ENCODE measurements around the gene IL17REL. TPM values are rescaled to one million over a fixed set of nuclear protein-coding genes. Genes with fewer than 3 reads are reported as not detected.
A peak's percentile ranks its signal among the peaks of the same experiment; 100 is the strongest.

Gene IL17REL
- total and polyA plus RNA-seq, 2 of the 13 experiments (the other 11 are each of a cell fraction or from before 2014, with no cell fraction given), result not detected

DNA sequence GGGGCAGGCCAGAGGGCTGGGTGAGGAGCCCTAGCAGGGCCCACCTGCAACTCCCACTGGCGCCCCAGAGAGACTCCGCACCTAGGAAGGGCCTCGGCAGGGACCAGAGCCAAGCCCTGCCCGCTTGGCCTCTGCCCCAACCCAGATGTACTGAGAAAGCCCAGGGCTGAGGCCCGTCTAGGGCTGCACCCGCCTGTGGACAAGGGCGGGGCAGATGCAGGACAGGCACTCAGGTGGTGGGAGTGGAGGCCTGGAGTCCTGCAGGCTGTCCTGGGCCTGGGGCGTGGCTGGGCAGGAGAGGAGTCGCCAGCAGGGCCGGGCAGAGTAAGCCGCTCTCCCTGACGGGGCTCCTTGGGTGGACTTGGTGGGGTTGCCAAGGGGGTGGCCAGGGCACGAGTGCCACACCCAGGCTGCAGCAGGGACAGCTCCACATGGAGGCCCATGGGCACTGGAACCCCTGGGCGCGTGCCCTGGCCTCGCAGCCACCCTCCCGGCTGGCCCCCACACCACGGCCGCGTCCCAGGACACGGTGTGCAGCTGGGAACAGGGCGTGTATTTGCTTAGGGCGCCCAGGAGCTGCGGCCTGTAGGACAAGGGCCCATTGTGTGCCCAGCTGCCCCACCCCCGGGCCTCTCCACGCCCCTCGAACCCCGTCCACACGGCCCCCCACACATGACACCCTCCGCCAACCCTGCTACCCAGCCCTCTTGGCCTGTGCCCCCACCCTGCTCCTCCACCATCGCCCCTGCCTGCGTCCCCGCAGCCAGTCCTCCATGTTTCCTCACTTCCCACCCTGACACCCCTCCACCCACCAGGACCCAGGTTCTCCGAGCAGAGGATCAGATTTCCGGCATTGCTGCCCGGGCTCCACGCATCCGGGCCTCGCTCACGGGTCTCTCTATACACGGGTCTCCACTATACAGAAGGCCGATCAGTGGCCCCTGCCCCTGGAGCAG, 63.3 kb downstream of the IL17REL start (continued):
- TF ChIP-seq, protein P1, sequence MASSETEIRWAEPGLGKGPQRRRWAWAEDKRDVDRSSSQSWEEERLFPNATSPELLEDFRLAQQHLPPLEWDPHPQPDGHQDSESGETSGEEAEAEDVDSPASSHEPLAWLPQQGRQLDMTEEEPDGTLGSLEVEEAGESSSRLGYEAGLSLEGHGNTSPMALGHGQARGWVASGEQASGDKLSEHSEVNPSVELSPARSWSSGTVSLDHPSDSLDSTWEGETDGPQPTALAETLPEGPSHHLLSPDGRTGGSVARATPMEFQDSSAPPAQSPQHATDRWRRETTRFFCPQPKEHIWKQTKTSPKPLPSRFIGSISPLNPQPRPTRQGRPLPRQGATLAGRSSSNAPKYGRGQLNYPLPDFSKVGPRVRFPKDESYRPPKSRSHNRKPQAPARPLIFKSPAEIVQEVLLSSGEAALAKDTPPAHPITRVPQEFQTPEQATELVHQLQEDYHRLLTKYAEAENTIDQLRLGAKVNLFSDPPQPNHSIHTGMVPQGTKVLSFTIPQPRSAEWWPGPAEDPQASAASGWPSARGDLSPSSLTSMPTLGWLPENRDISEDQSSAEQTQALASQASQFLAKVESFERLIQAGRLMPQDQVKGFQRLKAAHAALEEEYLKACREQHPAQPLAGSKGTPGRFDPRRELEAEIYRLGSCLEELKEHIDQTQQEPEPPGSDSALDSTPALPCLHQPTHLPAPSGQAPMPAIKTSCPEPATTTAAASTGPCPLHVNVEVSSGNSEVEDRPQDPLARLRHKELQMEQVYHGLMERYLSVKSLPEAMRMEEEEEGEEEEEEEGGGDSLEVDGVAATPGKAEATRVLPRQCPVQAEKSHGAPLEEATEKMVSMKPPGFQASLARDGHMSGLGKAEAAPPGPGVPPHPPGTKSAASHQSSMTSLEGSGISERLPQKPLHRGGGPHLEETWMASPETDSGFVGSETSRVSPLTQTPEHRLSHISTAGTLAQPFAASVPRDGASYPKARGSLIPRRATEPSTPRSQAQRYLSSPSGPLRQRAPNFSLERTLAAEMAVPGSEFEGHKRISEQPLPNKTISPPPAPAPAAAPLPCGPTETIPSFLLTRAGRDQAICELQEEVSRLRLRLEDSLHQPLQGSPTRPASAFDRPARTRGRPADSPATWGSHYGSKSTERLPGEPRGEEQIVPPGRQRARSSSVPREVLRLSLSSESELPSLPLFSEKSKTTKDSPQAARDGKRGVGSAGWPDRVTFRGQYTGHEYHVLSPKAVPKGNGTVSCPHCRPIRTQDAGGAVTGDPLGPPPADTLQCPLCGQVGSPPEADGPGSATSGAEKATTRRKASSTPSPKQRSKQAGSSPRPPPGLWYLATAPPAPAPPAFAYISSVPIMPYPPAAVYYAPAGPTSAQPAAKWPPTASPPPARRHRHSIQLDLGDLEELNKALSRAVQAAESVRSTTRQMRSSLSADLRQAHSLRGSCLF (CRISPR knock-in tag; IDR thresholded peaks at IDR 0.05; ENCODE audit: borderline replicate concordance), result no peak
- TF ChIP-seq, protein P2, sequence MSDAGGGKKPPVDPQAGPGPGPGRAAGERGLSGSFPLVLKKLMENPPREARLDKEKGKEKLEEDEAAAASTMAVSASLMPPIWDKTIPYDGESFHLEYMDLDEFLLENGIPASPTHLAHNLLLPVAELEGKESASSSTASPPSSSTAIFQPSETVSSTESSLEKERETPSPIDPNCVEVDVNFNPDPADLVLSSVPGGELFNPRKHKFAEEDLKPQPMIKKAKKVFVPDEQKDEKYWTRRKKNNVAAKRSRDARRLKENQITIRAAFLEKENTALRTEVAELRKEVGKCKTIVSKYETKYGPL (CRISPR knock-in tag; IDR thresholded peaks at IDR 0.05), result no peak
- TF ChIP-seq ETV5 (CRISPR knock-in tag; IDR thresholded peaks at IDR 0.05; ENCODE audit: borderline replicate concordance), result peak; percentile 22; the same call in 1 of the 2 replicates
- TF ChIP-seq ZBTB8A (CRISPR knock-in tag; IDR thresholded peaks at IDR 0.05; ENCODE audit: borderline replicate concordance, low read depth), result peak; percentile 87; the same call in 1 of the 2 replicates
- TF ChIP-seq, protein P3, sequence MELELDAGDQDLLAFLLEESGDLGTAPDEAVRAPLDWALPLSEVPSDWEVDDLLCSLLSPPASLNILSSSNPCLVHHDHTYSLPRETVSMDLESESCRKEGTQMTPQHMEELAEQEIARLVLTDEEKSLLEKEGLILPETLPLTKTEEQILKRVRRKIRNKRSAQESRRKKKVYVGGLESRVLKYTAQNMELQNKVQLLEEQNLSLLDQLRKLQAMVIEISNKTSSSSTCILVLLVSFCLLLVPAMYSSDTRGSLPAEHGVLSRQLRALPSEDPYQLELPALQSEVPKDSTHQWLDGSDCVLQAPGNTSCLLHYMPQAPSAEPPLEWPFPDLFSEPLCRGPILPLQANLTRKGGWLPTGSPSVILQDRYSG (CRISPR knock-in tag; IDR thresholded peaks at IDR 0.05), result no peak
- no peak; the same call in 1 of the 2 replicates for TF ChIP-seq ZNF263 (CRISPR knock-in tag; IDR thresholded peaks at IDR 0.05)
- TF ChIP-seq, protein P4, sequence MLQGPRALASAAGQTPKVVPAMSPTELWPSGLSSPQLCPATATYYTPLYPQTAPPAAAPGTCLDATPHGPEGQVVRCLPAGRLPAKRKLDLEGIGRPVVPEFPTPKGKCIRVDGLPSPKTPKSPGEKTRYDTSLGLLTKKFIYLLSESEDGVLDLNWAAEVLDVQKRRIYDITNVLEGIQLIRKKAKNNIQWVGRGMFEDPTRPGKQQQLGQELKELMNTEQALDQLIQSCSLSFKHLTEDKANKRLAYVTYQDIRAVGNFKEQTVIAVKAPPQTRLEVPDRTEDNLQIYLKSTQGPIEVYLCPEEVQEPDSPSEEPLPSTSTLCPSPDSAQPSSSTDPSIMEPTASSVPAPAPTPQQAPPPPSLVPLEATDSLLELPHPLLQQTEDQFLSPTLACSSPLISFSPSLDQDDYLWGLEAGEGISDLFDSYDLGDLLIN (CRISPR knock-in tag; IDR thresholded peaks at IDR 0.05; ENCODE audit: borderline replicate concordance), result no peak
- TF ChIP-seq DPF2 (CRISPR knock-in tag; IDR thresholded peaks at IDR 0.05; ENCODE audit: borderline replicate concordance, low read depth), result peak; percentile 26; the same call in 1 of the 2 replicates
- TF ChIP-seq ZSCAN30 (CRISPR knock-in tag; IDR thresholded peaks at IDR 0.05), result no peak
- TF ChIP-seq SP2 (CRISPR knock-in tag; IDR thresholded peaks at IDR 0.05), result no peak
- TF ChIP-seq, protein P5, sequence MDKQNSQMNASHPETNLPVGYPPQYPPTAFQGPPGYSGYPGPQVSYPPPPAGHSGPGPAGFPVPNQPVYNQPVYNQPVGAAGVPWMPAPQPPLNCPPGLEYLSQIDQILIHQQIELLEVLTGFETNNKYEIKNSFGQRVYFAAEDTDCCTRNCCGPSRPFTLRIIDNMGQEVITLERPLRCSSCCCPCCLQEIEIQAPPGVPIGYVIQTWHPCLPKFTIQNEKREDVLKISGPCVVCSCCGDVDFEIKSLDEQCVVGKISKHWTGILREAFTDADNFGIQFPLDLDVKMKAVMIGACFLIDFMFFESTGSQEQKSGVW (CRISPR knock-in tag; IDR thresholded peaks at IDR 0.05; ENCODE audit: borderline replicate concordance), result no peak
- TF ChIP-seq ZMYM4 (CRISPR knock-in tag; IDR thresholded peaks at IDR 0.05), result peak; percentile 42; the same call in 1 of the 2 replicates
- TF ChIP-seq ZNF556 (CRISPR knock-in tag; IDR thresholded peaks at IDR 0.05; ENCODE audit: borderline replicate concordance), result 0 out of 2 replicates have a peak, but pooled peaks have one; percentile 43
- TF ChIP-seq, protein P6, sequence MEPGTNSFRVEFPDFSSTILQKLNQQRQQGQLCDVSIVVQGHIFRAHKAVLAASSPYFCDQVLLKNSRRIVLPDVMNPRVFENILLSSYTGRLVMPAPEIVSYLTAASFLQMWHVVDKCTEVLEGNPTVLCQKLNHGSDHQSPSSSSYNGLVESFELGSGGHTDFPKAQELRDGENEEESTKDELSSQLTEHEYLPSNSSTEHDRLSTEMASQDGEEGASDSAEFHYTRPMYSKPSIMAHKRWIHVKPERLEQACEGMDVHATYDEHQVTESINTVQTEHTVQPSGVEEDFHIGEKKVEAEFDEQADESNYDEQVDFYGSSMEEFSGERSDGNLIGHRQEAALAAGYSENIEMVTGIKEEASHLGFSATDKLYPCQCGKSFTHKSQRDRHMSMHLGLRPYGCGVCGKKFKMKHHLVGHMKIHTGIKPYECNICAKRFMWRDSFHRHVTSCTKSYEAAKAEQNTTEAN (CRISPR knock-in tag; conservative IDR thresholded peaks at IDR 0.05), result peak; percentile 82
- TF ChIP-seq ZNF12 (CRISPR knock-in tag; IDR thresholded peaks at IDR 0.05), result 0 out of 2 replicates have a peak, but pooled peaks have one; percentile 32

Data from HepG2 (cell line).